Spleen (tissue), 11 donors: Measurements from ENCODE around the gene AOX1. TPM values are rescaled to one million over a fixed set of nuclear protein-coding genes. Genes with fewer than 3 reads are reported as not detected.

Experiments
- DNase-seq: peaks from one replicate; pipeline ENCODE4 v3.0.0-alpha.2; 2020
- H3K27ac ChIP-seq, 8 donors: fragments of 200-600 bp; sonication (generic) in 7 of 8; 1 replicate in 4 of 8; 2 replicates in 4 of 8; pipeline versions ENCODE4 v1.5.0 to v1.8.0; 2016 to 2021; ENCODE audit warnings: inconsistent platforms in 4 of 8, mild to moderate bottlenecking in 4 of 8, moderate library complexity in 1 of 8
- H3K27me3 ChIP-seq, 7 donors: fragments of 200-600 bp; sonication (generic) in 6 of 7; replicated peaks in 1 of 7; 1 replicate in 4 of 7; 2 replicates in 3 of 7; pipeline versions ENCODE4 v1.5.0 to v1.8.0; 2016 to 2021; ENCODE audit warnings: inconsistent platforms in 3 of 7, mild to moderate bottlenecking in 1 of 7
- H3K36me3 ChIP-seq, 6 donors: fragments of 200-600 bp; sonication (generic) in 5 of 6; 1 replicate in 4 of 6; 2 replicates in 2 of 6; pipeline versions ENCODE4 v1.5.0 to v1.8.0; 2016 to 2021; ENCODE audit warnings: inconsistent platforms in 2 of 6
- H3K4me1 ChIP-seq, 6 donors: fragments of 200-600 bp; sonication (generic) in 5 of 6; 1 replicate in 3 of 6; 2 replicates in 3 of 6; pipeline versions ENCODE4 v1.5.0 to v1.8.0; 2016 to 2021; ENCODE audit warnings: inconsistent platforms in 3 of 6
- H3K4me3 ChIP-seq, 8 donors: fragments of 200-600 bp; sonication (generic) in 7 of 8; 1 replicate in 4 of 8; 2 replicates in 4 of 8; pipeline versions ENCODE4 v1.5.0 to v1.8.0; 2016 to 2021; ENCODE audit warnings: inconsistent platforms in 4 of 8, mild to moderate bottlenecking in 4 of 8, moderate library complexity in 2 of 8
- H3K9me3 ChIP-seq, 8 donors: fragments of 200-600 bp; sonication (generic) in 7 of 8; 1 replicate in 4 of 8; 2 replicates in 4 of 8; pipeline versions ENCODE4 v1.5.0 to v1.8.0; 2016 to 2021; ENCODE audit warnings: inconsistent platforms in 4 of 8
- CTCF ChIP-seq, 11 experiments: fragments of 200-600 bp in 7 of 11; fragments of 450-650 bp in 4 of 11; sonication (generic) in 4 of 11; IDR thresholded peaks in 8 of 11; conservative IDR thresholded peaks in 3 of 11; 1 replicate in 7 of 11; 2 replicates in 4 of 11; pipeline versions ENCODE4 v1.4.0 to v1.8.0; 2016 to 2021; ENCODE audit warnings: antibody characterized with exemption in 11 of 11, inconsistent platforms in 4 of 11, mild to moderate bottlenecking in 1 of 11
- POLR2A ChIP-seq, 3 donors: fragments of 450-650 bp; IDR thresholded peaks; one replicate each; pipeline ENCODE4 v1.5.1; 2017; ENCODE audit warnings: antibody characterized with exemption in 3 of 3, mild to moderate bottlenecking in 1 of 3
- POLR2AphosphoS5 ChIP-seq, 3 donors: sonication (generic); formaldehyde crosslinking; IDR thresholded peaks; one replicate each; pipeline ENCODE4 v1.5.1; 2017; ENCODE audit warnings: antibody characterized with exemption in 3 of 3
- WGBS, 5 donors: extraction: QIAGEN DNeasy Blood & Tissue Kit in 3 of 5; methylation state at CpG; one replicate each; pipeline versions ENCODE4 v1.1.5 to v1.1.7; 2013 to 2018; 5-methylcytosine and 5-hydroxymethylcytosine counted together
- intact Hi-C: fragments of 100-400 bp; cut with DNase I; formaldehyde crosslinking; loops from one replicate; pipeline ENCODE4 v1.15.0; 2023; ENCODE audit warnings: low total_unique reads
- polyA plus RNA-seq, 3 donors: library from polyadenylated mRNA; stranded (reverse); fragments of 200-250 nt; gene quantifications; one replicate each; pipeline ENCODE4 v1.2.1, GENCODE V29; 2013
- total RNA-seq, 7 donors: library from RNA; depleted of rRNA in 3 of 7; stranded (reverse); fragments of >200 nt in 3 of 7; fragmentation: NEBNext Ultra II Directional in 4 of 7; extraction: Animal tissue kit (Norgen Biotek cat#: 25700) in 4 of 7; gene quantifications; one replicate each; pipeline versions ENCODE4 v1.1.0 to v1.2.1, GENCODE V29; 2016 to 2021
- donor health status: healthy with polysubstance abuse.
- donor health status: DM: no; HTN: no; CAD: no; lungs with moderate emphysema.
- donor health status: DM: no; HTN: no; CAD: no.
- donor health status: Bipolar disorder and iron deficiency.
- donor health status: healthy.
- donor health status: DM: no; HTN: no; CAD: no.
- donor health status: DM: yes; HTN: yes; CAD: no.

Gene AOX1
- total and polyA plus RNA-seq, 10 donors, result 1.3 to 14.6 (median 5.8) TPM

GRCh38 chr2:200695601-200696000 lies 109.8 kb downstream of the AOX1 start:
- no peak for DNase-seq
- no peaks in the 10 kb centered on the region for H3K36me3 ChIP-seq
- intact Hi-C loops, result no loop called here
- no peak overlapping the region for H3K4me3 ChIP-seq
- 29 to 52% (median 43%) methylated on average over 6 of the region's 6 CpGs for WGBS, 5 donors
- peaks cover 0 to 18% (median 11%) of the 10 kb centered on the region in 6 donors for H3K4me1 ChIP-seq
- H3K27me3 ChIP-seq, result no peaks in the 10 kb centered on the region
- H3K27ac ChIP-seq, result peak overlapping the region in 3 of 8 donors; percentile 8 to 35 (median 26)
- no peaks in the 10 kb centered on the region for H3K9me3 ChIP-seq
- TF ChIP-seq POLR2A (IDR thresholded peaks at IDR 0.05) (no peak), CTCF (IDR thresholded peaks at IDR 0.05 in 8 of 11, conservative IDR thresholded peaks at IDR 0.05 in 3 of 11) (no peak)

- H3K4me1 ChIP-seq, result peaks cover 0 to 22% (median 11%) of the 10 kb centered on the region in 6 donors
- H3K27me3 ChIP-seq, result no peaks in the 10 kb centered on the region
- DNase-seq, result no peak
- WGBS, 5 donors, result 15 to 62% (median 58%) methylated on average over 2 of the region's 2 CpGs
- no peaks in the 10 kb centered on the region for H3K9me3 ChIP-seq
- no peak overlapping the region for H3K4me3 ChIP-seq
- intact Hi-C loops, result no loop called here
- TF ChIP-seq CTCF (IDR thresholded peaks at IDR 0.05 in 8 of 11, conservative IDR thresholded peaks at IDR 0.05 in 3 of 11) (no peak), POLR2A (IDR thresholded peaks at IDR 0.05) (no peak), POLR2AphosphoS5 (IDR thresholded peaks at IDR 0.05) (no peak)
- H3K36me3 ChIP-seq, result no peaks in the 10 kb centered on the region
- no peak overlapping the region for H3K27ac ChIP-seq
Observed at GRCh38 chr2:200698217-200698616, 112.4 kb downstream of the AOX1 start.

- Histone ChIP-seq H3K4me1 (peaks cover 0 to 23% (median 11%) of the 10 kb centered on the region in 6 donors), H3K4me3 (no peak overlapping the region), H3K9me3 (no peaks in the 10 kb centered on the region), H3K36me3 (no peaks in the 10 kb centered on the region), H3K27me3 (no peaks in the 10 kb centered on the region), H3K27ac (no peak overlapping the region)
- 0 to 58% (median 35%) methylated on average over 1 of the region's 1 CpG for WGBS, 5 donors
- intact Hi-C loops, result no loop called here
- no peak for DNase-seq
- TF ChIP-seq POLR2A (IDR thresholded peaks at IDR 0.05) (no peak), CTCF (IDR thresholded peaks at IDR 0.05 in 8 of 11, conservative IDR thresholded peaks at IDR 0.05 in 3 of 11) (no peak), POLR2AphosphoS5 (IDR thresholded peaks at IDR 0.05) (no peak)
Observed at GRCh38 chr2:200699310-200699709, 113.5 kb downstream of the AOX1 start.

GRCh38 chr2:200700856-200701255 lies 115.0 kb downstream of the AOX1 start:
- H3K4me3 ChIP-seq, result no peak overlapping the region
- intact Hi-C loops, result loop anchor here (10.0 kb wide), 2 partner anchors 126 to 726 kb away; no protein-coding TSS in a partner anchor
- no peaks in the 10 kb centered on the region for H3K27me3 ChIP-seq
- no peaks in the 10 kb centered on the region for H3K9me3 ChIP-seq
- H3K36me3 ChIP-seq, result no peaks in the 10 kb centered on the region
- no peak for DNase-seq
- TF ChIP-seq CTCF (IDR thresholded peaks at IDR 0.05 in 8 of 11, conservative IDR thresholded peaks at IDR 0.05 in 3 of 11), result no peak
- TF ChIP-seq POLR2AphosphoS5 (IDR thresholded peaks at IDR 0.05), result no peak
- no peak for TF ChIP-seq POLR2A (IDR thresholded peaks at IDR 0.05)
- peaks cover 0 to 9% (median 1%) of the 10 kb centered on the region in 6 donors for H3K4me1 ChIP-seq
- no peak overlapping the region for H3K27ac ChIP-seq
- WGBS, 5 donors, result 65 to 80% (median 72%) methylated on average over 2 of the region's 2 CpGs
